Nephron (organoid): Measurements from ENCODE around the gene PTPN12.
"Not testable (repeated sequence)": the region's sequence is repeated elsewhere in the genome, so short reads cannot be mapped to it uniquely, and the experiment has no call there.

Experiments used
- H3K27ac Mint-ChIP-seq, 3 experiments: 2 replicates each; pipeline ENCODE4 v1.8.0; 2020; ENCODE audit warnings: mixed read lengths in 3 of 3, mild to moderate bottlenecking in 2 of 3, moderate library complexity in 1 of 3
- H3K27me3 Mint-ChIP-seq: 2 replicates; pipeline ENCODE4 v1.8.0; 2021; ENCODE audit warnings: low read depth, mild to moderate bottlenecking, moderate library complexity, mixed read lengths
- H3K36me3 Mint-ChIP-seq: 2 replicates; pipeline ENCODE4 v1.8.0; 2020; ENCODE audit warnings: low read depth, mixed read lengths
- H3K4me1 Mint-ChIP-seq: 2 replicates; pipeline ENCODE4 v1.8.0; 2020; ENCODE audit warnings: mixed read lengths
- H3K4me3 Mint-ChIP-seq, 3 experiments: 2 replicates each; pipeline ENCODE4 v1.8.0; 2020; ENCODE audit warnings: mild to moderate bottlenecking in 3 of 3, mixed read lengths in 3 of 3, moderate library complexity in 2 of 3
- H3K9me3 Mint-ChIP-seq: 2 replicates; pipeline ENCODE4 v1.8.0; 2020; ENCODE audit warnings: mixed read lengths
- TF ChIP-seq, protein P1 (sequence below), 3 experiments: fragments of 200-600 bp; sonication (generic); IDR thresholded peaks; one replicate each; pipeline ENCODE4 v1.5.0; 2021; ENCODE audit warnings: antibody characterized with exemption in 3 of 3; ENCODE audit not compliant: unreplicated experiment in 3 of 3

Gene PTPN12

DNA sequence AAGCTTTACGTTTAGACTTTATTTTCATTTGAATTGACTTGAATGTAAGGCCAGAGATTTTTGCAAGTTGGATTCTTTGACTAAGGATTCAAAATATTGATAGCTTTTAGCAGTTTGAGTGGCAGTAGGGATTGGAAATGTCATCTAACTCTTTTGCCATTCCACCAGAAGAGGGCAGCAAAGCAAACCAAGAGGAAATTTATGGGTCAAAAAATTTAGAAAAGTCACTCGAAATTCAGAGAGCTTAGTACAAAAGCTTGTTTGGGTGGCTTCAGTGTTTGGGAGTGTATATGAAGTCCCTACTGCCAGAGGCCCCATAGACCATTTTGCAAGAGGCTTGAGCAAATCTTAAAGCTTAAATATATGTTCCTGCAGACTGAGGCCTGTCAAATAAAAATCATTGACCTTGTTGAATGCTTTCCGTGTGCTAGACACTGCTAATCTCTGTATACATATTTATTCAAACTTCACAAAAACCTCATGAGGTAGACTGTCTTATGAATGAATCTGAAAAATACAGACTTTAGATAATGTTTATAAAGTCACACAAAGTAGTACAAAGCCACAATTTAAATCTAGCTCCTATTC is 114.6 kb downstream of the PTPN12 start:
- Mint-ChIP-seq H3K27ac (no peak overlapping the region), H3K4me3 (no peak overlapping the region), H3K9me3 (no peaks in the 10 kb centered on the region), H3K27me3 (no peaks in the 10 kb centered on the region), H3K4me1 (no peaks in the 10 kb centered on the region), H3K36me3 (peaks cover 19% of the 10 kb centered on the region)
- TF ChIP-seq, protein P1, sequence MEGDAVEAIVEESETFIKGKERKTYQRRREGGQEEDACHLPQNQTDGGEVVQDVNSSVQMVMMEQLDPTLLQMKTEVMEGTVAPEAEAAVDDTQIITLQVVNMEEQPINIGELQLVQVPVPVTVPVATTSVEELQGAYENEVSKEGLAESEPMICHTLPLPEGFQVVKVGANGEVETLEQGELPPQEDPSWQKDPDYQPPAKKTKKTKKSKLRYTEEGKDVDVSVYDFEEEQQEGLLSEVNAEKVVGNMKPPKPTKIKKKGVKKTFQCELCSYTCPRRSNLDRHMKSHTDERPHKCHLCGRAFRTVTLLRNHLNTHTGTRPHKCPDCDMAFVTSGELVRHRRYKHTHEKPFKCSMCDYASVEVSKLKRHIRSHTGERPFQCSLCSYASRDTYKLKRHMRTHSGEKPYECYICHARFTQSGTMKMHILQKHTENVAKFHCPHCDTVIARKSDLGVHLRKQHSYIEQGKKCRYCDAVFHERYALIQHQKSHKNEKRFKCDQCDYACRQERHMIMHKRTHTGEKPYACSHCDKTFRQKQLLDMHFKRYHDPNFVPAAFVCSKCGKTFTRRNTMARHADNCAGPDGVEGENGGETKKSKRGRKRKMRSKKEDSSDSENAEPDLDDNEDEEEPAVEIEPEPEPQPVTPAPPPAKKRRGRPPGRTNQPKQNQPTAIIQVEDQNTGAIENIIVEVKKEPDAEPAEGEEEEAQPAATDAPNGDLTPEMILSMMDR (IDR thresholded peaks at IDR 0.05; ENCODE audit: unreplicated experiment in 3 of 3), result peak; percentile 73 to 74 (median 74)

DNA sequence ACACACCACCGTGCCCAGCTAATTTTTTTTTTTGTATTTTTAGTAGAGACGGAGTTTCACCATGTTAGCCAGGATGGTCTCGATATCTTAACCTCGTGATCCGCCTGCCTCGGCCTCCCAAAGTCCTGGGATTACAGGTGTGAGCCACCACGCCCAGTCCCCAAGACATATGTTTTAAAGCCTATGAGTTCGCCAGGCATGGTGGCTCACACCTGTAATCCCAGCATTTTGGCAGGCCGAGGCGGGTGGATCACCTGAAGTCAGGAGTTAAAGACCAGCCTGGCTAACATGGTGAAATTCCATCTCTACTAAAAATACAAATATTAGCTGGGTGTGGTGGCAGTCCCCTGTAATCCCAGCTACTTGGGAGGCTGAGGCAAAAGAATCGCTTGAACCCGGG is 115.7 kb downstream of the PTPN12 start:
- H3K4me1 Mint-ChIP-seq, H3K27me3 Mint-ChIP-seq, H3K27ac Mint-ChIP-seq, H3K9me3 Mint-ChIP-seq, H3K4me3 Mint-ChIP-seq: not testable (repeated sequence)
- H3K36me3 Mint-ChIP-seq, result peaks cover 23% of the 10 kb centered on the region

DNA sequence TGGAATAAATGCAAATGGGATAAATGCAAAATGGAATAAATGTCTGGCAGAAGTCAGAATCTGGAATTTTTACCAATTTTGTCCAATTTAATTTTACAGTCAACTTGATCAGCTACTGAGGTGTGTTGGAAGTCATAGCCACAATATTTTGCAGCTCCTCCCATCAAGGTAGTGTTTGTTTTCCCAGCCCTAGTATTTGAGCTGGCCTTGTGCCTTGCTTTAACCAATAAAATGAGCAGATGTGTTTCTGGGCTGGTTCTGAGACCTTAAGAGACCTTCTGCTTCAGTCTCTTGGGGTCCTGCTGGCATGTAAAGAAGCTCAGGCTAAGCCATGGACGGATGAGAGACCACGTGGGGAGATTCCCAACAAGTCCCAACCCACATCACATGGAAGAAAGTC is 116.5 kb downstream of the PTPN12 start:
- no peaks in the 10 kb centered on the region for H3K4me1 Mint-ChIP-seq
- TF ChIP-seq, protein P1 (IDR thresholded peaks at IDR 0.05; ENCODE audit: unreplicated experiment in 3 of 3), result no peak
- no peak overlapping the region for H3K27ac Mint-ChIP-seq
- H3K27me3 Mint-ChIP-seq, result no peaks in the 10 kb centered on the region
- no peaks in the 10 kb centered on the region for H3K9me3 Mint-ChIP-seq
- peaks cover 25% of the 10 kb centered on the region for H3K36me3 Mint-ChIP-seq
- H3K4me3 Mint-ChIP-seq, result no peak overlapping the region

DNA sequence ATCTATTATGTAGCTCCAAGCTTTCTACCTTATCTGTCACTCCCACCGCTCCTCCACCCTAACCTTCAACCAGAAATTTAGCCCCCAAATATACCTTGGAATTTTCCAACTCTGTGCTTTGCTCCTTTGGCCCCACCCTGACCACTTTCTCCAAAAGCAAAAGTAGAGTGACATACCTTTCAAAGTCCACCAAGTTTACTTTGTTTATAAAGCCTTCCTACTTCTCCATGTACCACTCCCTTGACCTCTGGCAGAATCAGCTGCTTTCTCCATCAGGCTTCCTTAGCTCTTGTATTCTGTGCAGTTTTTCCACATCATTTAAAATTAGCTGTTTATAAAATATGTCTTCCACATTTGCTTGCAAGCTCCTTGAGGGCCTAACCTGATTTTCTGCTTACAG is 118.3 kb downstream of the PTPN12 start:
- H3K4me1 Mint-ChIP-seq, result no peaks in the 10 kb centered on the region

DNA sequence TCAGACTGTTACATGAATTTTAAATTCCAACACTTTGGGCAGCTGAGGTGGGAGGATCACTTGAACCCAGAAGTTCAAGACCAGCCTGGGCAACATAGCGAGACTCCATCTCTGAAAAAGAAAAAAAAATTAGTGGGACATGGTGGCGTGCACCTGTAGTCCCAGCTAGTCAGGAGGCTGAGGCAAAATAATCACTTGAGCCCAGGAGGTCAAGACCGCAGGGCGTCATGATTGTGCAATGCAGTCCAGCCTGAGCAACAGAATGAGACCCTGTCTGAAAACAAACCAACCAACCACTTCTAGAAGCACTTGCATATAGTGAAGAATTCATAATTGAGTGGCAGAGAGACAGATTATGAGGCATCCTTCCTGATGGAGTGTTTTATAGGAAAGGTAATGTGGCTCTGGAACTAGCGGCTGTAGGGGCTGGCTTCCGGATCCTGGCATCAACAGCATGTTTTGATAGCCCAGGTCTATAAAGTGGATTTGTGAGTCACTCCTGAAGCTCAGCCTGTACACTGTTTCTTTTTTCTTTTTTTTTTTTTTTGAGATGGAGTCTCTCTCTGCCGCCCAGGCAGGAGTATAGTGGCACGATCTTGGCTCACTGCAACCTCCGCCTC is 118.9 kb downstream of the PTPN12 start:
- H3K27ac Mint-ChIP-seq, result no peak overlapping the region
- H3K36me3 Mint-ChIP-seq, result peaks cover 30% of the 10 kb centered on the region
- TF ChIP-seq, protein P1 (IDR thresholded peaks at IDR 0.05; ENCODE audit: unreplicated experiment in 3 of 3), result no peak
- H3K4me3 Mint-ChIP-seq, result no peak overlapping the region
- H3K27me3 Mint-ChIP-seq, result no peaks in the 10 kb centered on the region
- no peaks in the 10 kb centered on the region for H3K9me3 Mint-ChIP-seq
- no peaks in the 10 kb centered on the region for H3K4me1 Mint-ChIP-seq

More for the DNA sequence above, 118.3 kb downstream of the PTPN12 start:
- no peaks in the 10 kb centered on the region for H3K27me3 Mint-ChIP-seq
- H3K4me3 Mint-ChIP-seq, result no peak overlapping the region
- H3K9me3 Mint-ChIP-seq, result no peaks in the 10 kb centered on the region
- no peak overlapping the region for H3K27ac Mint-ChIP-seq
- TF ChIP-seq, protein P1 (IDR thresholded peaks at IDR 0.05; ENCODE audit: unreplicated experiment in 3 of 3), result no peak
- H3K36me3 Mint-ChIP-seq, result peaks cover 30% of the 10 kb centered on the region

DNA sequence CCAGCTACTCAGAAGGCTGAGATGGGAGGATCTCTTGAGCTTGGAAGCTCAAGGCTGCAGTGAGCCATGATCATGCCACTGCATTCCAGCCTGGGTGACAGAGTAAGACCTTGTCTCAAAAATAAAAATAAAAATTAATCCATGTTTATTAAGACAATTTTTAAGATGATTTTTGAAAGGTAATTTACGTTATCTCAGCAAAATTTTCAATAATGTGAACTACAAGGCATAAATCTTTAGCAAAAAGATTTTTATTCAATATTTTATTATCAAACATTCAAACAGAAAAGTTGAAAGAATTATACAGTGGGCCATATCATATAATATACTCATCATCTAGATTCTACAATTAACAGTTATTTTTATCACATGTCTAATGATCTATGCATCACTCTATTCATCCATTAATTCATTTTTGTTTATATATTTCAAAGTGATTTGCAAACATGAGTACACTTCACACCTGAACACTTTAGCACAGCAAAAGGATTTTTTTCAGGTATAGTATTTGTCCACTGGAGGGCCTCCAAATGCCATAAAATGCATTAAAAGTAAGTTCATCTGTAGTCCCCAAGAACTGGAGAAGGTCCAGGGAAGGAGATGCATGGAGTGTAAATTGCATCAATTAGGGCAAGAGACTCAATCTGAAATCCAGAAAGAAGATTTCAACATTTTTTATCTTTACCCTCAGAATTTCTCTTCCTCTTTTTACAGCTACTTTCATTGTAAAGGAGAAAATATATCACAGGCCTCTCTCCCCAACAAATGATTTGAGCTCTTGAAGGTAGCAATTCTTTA is 120.5 kb downstream of the PTPN12 start:
- peaks cover 34% of the 10 kb centered on the region for H3K36me3 Mint-ChIP-seq
- no peaks in the 10 kb centered on the region for H3K27me3 Mint-ChIP-seq
- TF ChIP-seq, protein P1 (IDR thresholded peaks at IDR 0.05; ENCODE audit: unreplicated experiment in 3 of 3), result peak; percentile 58 to 75 (median 59)
- no peaks in the 10 kb centered on the region for H3K4me1 Mint-ChIP-seq
- no peak overlapping the region for H3K27ac Mint-ChIP-seq
- no peaks in the 10 kb centered on the region for H3K9me3 Mint-ChIP-seq
- H3K4me3 Mint-ChIP-seq, result no peak overlapping the region
